AG04450 (cell line): ENCODE measurements around the gene WDR1. TPM values are rescaled to one million over a fixed set of nuclear protein-coding genes. Genes with fewer than 3 reads are reported as not detected.

Source experiments
- CTCF ChIA-PET: fragments of 300-600, 350-600 bp; formaldehyde crosslinking; extraction: SDS; loops from one replicate; lab custom pipeline; 2022; ENCODE audit warnings: antibody characterized with exemption, inconsistent platforms; lab: Charles Lee
- POLR2A ChIA-PET: fragments of 350-600 bp; formaldehyde crosslinking; extraction: SDS; loops from one replicate; lab custom pipeline; 2021; ENCODE audit warnings: antibody characterized with exemption, inconsistent platforms; lab: Yijun Ruan, JAX
- DNase-seq: peaks from one replicate; pipeline ENCODE4 v3.0.0-alpha.2; 2011; ENCODE audit warnings: low read depth, low spot score
- H3K27ac ChIP-seq: one replicate; pipeline ENCODE4 v1.5.1; 2012; ENCODE audit warnings: low read depth, low read length, control low read depth
- H3K27me3 ChIP-seq: one replicate; pipeline ENCODE4 v1.6.0; 2012; ENCODE audit warnings: low read length; ENCODE audit not compliant: control insufficient read depth, insufficient read depth
- H3K4me3 ChIP-seq: 2 replicates; pipeline ENCODE4 v1.5.1; 2011; ENCODE audit warnings: mild to moderate bottlenecking, low read depth, low read length, control low read depth
- H3K9me3 ChIP-seq: 2 replicates; pipeline ENCODE4 v1.5.1; 2012; ENCODE audit warnings: low read length; ENCODE audit not compliant: control insufficient read depth, insufficient read depth
- polyA plus RNA-seq: library from polyadenylated mRNA; depleted of rRNA; stranded (reverse); fragments of >200 nt; gene quantifications from 2 replicates; pipeline ENCODE4 v1.2.3, GENCODE V29; 2011
- TF ChIP-seq, protein P1 (sequence below): IDR thresholded peaks from 2 replicates; pipeline ENCODE4 v1.5.1; 2011; ENCODE audit warnings: low read depth, low read length, control low read depth, inconsistent platforms

Gene WDR1
- polyA plus RNA-seq, 1 experiment = 735 TPM

DNA sequence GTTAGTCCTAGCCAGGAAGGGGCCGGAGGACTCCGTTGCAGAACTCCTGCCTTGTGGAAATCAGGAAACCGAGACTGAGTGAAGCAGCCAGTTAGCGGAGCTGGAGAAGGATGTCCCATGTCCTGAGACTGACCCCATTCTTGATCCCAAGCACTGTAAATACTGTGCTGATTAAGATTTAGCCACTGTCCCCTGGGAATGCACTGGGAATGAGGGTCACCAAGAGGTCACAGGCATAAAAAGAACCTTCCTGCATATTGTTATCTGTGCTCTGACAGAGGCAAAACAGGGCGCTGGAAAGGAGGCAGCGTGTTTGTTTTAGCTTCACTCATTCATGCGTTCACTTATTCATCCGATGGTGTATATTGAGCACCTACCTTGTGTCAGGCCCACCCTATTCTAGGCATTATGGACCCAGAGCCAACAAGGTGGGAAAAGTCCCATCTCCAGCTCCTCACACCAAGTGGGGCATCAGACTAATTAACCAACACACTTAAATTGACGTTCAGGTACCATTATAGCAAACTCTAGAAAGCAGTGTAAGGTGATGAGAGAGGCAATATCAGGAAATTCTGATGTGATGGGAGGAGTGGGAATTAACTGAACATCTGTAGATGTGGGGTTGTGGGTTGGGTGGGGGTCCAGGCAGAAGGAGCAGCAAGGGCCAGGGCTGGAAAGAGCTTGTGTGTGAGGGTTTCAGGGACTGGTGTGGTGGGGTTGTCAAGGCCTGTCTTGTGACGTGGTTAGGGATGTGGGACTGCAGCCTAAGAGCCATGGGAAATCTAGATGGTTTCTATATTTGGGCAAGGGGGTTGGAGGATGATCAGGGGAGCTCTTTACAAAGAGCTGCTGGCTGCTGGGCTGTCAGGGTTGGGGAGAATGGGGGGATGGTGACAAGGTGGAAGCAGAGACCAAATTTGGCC, 84.7 kb downstream of the WDR1 start:
- CTCF ChIA-PET = interaction anchor here (0.8 to 1.7 kb wide), 2 partner anchors 13 to 18 kb away, joined by 3 to 4 read pairs; no protein-coding TSS in a partner anchor
- H3K9me3 ChIP-seq = no peaks in the 10 kb centered on the region
- DNase-seq = no peak
- H3K4me3 ChIP-seq = no peak overlapping the region
- TF ChIP-seq, protein P1, sequence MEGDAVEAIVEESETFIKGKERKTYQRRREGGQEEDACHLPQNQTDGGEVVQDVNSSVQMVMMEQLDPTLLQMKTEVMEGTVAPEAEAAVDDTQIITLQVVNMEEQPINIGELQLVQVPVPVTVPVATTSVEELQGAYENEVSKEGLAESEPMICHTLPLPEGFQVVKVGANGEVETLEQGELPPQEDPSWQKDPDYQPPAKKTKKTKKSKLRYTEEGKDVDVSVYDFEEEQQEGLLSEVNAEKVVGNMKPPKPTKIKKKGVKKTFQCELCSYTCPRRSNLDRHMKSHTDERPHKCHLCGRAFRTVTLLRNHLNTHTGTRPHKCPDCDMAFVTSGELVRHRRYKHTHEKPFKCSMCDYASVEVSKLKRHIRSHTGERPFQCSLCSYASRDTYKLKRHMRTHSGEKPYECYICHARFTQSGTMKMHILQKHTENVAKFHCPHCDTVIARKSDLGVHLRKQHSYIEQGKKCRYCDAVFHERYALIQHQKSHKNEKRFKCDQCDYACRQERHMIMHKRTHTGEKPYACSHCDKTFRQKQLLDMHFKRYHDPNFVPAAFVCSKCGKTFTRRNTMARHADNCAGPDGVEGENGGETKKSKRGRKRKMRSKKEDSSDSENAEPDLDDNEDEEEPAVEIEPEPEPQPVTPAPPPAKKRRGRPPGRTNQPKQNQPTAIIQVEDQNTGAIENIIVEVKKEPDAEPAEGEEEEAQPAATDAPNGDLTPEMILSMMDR = no peak
- POLR2A ChIA-PET = no interaction called here
- H3K27ac ChIP-seq = no peak overlapping the region
- H3K27me3 ChIP-seq = peaks cover 2% of the 10 kb centered on the region

DNA sequence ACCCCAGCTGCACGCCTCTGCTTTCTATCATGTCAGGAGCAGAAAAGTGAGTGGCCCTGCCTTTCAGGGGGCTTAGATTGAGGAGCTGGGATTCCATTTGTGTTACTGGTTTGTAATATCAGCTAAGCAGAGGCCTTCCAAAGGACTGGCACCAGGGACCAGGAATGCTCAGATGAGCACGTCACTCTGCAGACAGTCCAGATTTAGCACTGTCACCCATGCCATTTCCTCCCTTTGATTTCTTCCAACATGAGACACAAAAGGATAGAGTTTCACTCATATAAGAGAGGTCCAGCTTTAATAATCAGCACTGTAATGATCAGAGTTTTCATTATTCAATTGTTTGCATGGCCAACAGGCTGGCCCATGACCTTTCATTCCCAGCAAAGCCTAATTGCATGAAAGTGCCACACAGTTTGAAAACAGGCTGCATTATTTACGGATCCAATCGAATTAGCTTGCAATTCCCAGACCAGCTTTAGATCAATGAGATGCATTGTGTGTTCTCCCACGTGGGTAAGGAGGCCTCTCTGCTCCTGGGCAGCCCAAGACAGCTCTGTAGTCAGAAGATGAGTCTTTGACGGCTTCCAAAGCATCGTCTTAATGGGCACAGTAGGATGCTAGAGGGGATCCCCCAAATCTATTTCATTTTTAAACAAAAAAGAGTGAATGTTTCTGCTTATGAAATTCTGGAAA, 85.5 kb downstream of the WDR1 start:
- CTCF ChIA-PET = interaction anchor here (0.6 to 1.7 kb wide), 3 partner anchors 12 to 610 kb away, joined by 3 to 4 read pairs (median 3); no protein-coding TSS in a partner anchor

DNA sequence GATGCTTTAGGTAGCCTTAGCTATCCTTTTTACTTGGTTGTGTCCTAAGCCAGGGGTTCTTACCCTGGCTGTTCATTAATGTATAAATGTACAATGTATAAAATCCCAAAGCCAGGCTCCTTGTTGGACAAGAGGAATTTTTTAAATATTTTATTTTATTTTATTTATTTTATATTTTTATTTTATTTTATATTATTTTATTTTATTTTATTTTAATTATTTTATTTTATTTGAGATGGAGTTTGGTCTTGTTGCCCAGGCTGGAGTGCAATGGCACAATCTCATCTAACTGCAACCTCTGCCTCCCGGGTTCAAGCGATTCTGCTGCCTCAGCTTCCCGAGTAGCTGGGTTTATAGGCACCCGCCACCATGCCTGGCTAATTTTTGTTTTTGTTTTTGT, 87.2 kb downstream of the WDR1 start:
- no peak for DNase-seq
- Histone ChIP-seq H3K4me3 (no peak overlapping the region), H3K9me3 (no peaks in the 10 kb centered on the region), H3K27ac (no peak overlapping the region), H3K27me3 (peaks cover 5% of the 10 kb centered on the region)
- POLR2A ChIA-PET = no interaction called here
- CTCF ChIA-PET = interaction anchor here (0.8 to 2.2 kb wide), 2 partner anchors 10 to 14 kb away, joined by 4 to 7 read pairs; no protein-coding TSS in a partner anchor
- TF ChIP-seq, protein P1 = no peak

More for the DNA sequence above, 85.5 kb downstream of the WDR1 start:
- TF ChIP-seq, protein P1 = no peak
- POLR2A ChIA-PET = no interaction called here
- Histone ChIP-seq H3K9me3 (no peaks in the 10 kb centered on the region), H3K4me3 (no peak overlapping the region), H3K27me3 (peaks cover 5% of the 10 kb centered on the region), H3K27ac (no peak overlapping the region)
- DNase-seq = no peak

DNA sequence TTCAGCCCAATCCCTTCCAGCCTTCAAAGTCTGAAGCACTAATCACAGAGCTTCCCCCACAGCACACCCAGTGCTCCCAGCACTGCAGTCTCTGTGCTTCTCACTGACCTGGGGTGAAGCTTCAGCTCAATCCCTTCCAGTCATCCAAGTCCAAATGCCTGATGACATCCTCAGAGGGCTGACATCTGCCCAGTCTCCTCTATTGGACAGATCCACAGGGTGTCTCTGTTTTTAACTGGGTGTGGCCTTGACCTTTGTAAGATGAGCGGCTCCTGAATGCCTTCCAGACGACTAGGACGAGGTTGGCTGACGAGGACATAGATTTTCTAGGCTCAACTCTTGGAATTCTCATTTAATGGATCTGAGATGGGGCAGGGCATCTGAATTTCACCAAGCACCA, 87.7 kb downstream of the WDR1 start:
- peaks cover 5% of the 10 kb centered on the region for H3K27me3 ChIP-seq
- ChIA-PET POLR2A (no interaction called here), CTCF (interaction anchor here (2.2 kb wide), 1 partner anchor 13 kb away, joined by 7 read pairs; no protein-coding TSS in a partner anchor)
- DNase-seq = no peak
- no peaks in the 10 kb centered on the region for H3K9me3 ChIP-seq
- TF ChIP-seq, protein P1 = no peak
- H3K27ac ChIP-seq = no peak overlapping the region
- no peak overlapping the region for H3K4me3 ChIP-seq
